Sigmoid colon (tissue), 3 donors: ENCODE results near the gene ANG.

ENCODE experiments used
- CTCF ChIP-seq, 4 experiments: fragments of 450-650 bp in 3 of 4; fragments of 200-600 bp in 1 of 4; IDR thresholded peaks; one replicate each; pipeline ENCODE4 v1.5.1; 2016 to 2019; ENCODE audit warnings: antibody characterized with exemption in 4 of 4, mild to moderate bottlenecking in 3 of 4, moderate library complexity in 2 of 4
- POLR2A ChIP-seq, 2 donors: fragments of 450-650 bp; IDR thresholded peaks; one replicate each; pipeline ENCODE4 v1.6.1; 2016; ENCODE audit warnings: antibody characterized with exemption in 2 of 2, mild to moderate bottlenecking in 2 of 2, moderate library complexity in 2 of 2

GRCh38 chr14:20645481-20645880 lies 43.1 kb upstream of the ANG start:
- TF ChIP-seq CTCF (IDR thresholded peaks at IDR 0.05) (no peak), POLR2A (IDR thresholded peaks at IDR 0.05) (no peak)
